IPS-18a (cell line): ENCODE measurements around the gene TTC34.
A peak's percentile ranks its signal among the peaks of the same experiment; 100 is the strongest.

ENCODE experiments used
- H3K27ac ChIP-seq: one replicate; pipeline ENCODE4 v1.5.1; 2013; ENCODE audit warnings: low read length
- H3K27me3 ChIP-seq: one replicate; pipeline ENCODE4 v1.6.1; 2013; ENCODE audit warnings: mild to moderate bottlenecking, low read length; ENCODE audit not compliant: control insufficient read depth, insufficient read depth
- H3K36me3 ChIP-seq: one replicate; pipeline ENCODE4 v1.6.1; 2013; ENCODE audit warnings: low read depth, low read length; ENCODE audit not compliant: control insufficient read depth
- H3K4me1 ChIP-seq: one replicate; pipeline ENCODE4 v1.6.1; 2013; ENCODE audit warnings: low read depth, low read length; ENCODE audit not compliant: control insufficient read depth
- H3K4me3 ChIP-seq: one replicate; pipeline ENCODE4 v1.5.1; 2013; ENCODE audit warnings: low read length
- H3K9ac ChIP-seq: one replicate; pipeline ENCODE4 v1.6.1; 2013; ENCODE audit warnings: mild to moderate bottlenecking, low read length, moderate library complexity
- H3K9me3 ChIP-seq: one replicate; pipeline ENCODE4 v1.6.1; 2013; ENCODE audit warnings: low read depth, low read length; ENCODE audit not compliant: control insufficient read depth

The TTC34 gene

DNA sequence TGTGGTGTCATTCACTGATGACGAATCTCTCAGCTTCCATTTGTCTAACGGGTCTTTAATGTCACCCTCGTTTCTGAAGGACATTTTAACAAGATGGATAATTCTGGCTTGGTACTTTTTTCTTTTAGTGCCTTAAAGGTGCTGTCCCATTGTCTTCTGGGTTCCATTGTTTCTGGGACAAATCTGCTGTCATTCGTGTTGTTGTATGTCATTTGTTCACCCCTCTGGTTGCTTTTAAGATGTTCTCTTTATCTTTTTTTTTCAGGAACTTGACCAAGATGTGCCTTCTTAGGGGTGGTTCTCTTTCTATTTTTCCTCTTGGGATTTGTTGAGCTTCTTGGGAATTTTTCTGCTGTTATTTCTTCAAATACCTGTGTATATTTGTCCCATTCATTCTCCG is 154.7 kb downstream of the TTC34 start:
- no peaks in the 10 kb centered on the region for H3K27me3 ChIP-seq
- H3K9me3 ChIP-seq: peaks cover 23% of the 10 kb centered on the region
- no peak overlapping the region for H3K9ac ChIP-seq
- no peaks in the 10 kb centered on the region for H3K36me3 ChIP-seq
- no peak overlapping the region for H3K27ac ChIP-seq
- no peak overlapping the region for H3K4me3 ChIP-seq
- H3K4me1 ChIP-seq: no peaks in the 10 kb centered on the region

GRCh38 chr1:2645776-2646175 is 155.7 kb downstream of the TTC34 start:
- H3K27me3 ChIP-seq: no peaks in the 10 kb centered on the region

DNA sequence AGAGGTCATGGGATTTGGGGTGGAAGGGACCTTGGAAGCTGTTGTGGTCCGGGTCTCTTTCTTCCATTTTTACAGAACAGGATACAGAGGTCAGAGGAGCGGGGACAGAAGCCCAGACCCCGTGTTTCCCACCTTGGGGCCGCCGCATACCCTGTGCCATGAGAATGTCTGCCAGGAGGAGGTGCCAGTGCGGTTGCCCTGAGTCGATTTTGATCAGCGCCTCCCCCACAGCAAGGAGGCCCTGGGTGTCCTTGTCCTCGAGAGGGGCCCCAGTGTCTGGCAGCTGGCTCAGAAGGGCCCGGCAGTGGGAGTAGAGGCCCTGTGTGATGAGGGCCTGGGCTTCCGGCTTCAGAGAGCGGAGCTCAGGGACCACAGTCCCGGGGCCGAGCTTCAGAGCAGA is 156.3 kb downstream of the TTC34 start:
- Histone ChIP-seq H3K27me3 (no peaks in the 10 kb centered on the region), H3K4me1 (no peaks in the 10 kb centered on the region), H3K4me3 (no peak overlapping the region), H3K9ac (no peak overlapping the region), H3K9me3 (peaks cover 23% of the 10 kb centered on the region), H3K36me3 (no peaks in the 10 kb centered on the region), H3K27ac (no peak overlapping the region)

More at GRCh38 chr1:2645776-2646175, 155.7 kb downstream of the TTC34 start:
- H3K9ac ChIP-seq: no peak overlapping the region
- H3K4me1 ChIP-seq: no peaks in the 10 kb centered on the region
- no peaks in the 10 kb centered on the region for H3K36me3 ChIP-seq
- H3K4me3 ChIP-seq: no peak overlapping the region
- H3K27ac ChIP-seq: no peak overlapping the region
- H3K9me3 ChIP-seq: peaks cover 23% of the 10 kb centered on the region

DNA sequence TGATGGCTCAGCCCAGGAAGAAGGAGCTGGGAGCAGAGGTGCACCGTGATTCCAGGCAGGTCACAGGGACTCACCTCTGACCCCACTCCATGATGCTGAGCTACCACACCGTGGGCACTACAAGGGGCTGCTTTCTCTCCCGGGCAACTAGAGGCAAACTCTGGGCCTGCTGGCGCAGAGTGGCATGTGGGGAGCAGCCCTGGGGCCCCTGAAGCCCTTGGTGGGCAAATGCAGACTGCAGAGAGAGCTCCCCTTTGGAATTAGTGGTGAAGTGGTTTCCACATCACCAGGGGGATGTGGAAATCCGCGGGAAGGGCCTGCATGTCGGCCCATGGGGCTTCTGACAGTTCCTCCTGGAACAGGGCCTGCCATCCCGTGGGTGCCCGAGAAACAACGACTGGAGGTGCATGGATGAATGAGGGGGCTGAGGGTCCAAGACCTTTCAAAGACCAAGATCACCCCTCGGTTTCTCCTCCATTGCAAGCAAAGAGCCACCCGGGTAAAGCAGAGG is 156.8 kb downstream of the TTC34 start:
- H3K4me1 ChIP-seq: no peaks in the 10 kb centered on the region
- no peaks in the 10 kb centered on the region for H3K36me3 ChIP-seq
- no peak overlapping the region for H3K9ac ChIP-seq
- H3K9me3 ChIP-seq: peaks cover 23% of the 10 kb centered on the region
- H3K27ac ChIP-seq: no peak overlapping the region
- H3K4me3 ChIP-seq: no peak overlapping the region
- no peaks in the 10 kb centered on the region for H3K27me3 ChIP-seq

- Histone ChIP-seq H3K36me3 (no peaks in the 10 kb centered on the region), H3K9me3 (peaks cover 21% of the 10 kb centered on the region), H3K27ac (no peak overlapping the region), H3K4me3 (no peak overlapping the region), H3K27me3 (peaks cover 4% of the 10 kb centered on the region), H3K4me1 (no peaks in the 10 kb centered on the region), H3K9ac (no peak overlapping the region)
Observed at GRCh38 chr1:2644171-2644570, 157.3 kb downstream of the TTC34 start.

DNA sequence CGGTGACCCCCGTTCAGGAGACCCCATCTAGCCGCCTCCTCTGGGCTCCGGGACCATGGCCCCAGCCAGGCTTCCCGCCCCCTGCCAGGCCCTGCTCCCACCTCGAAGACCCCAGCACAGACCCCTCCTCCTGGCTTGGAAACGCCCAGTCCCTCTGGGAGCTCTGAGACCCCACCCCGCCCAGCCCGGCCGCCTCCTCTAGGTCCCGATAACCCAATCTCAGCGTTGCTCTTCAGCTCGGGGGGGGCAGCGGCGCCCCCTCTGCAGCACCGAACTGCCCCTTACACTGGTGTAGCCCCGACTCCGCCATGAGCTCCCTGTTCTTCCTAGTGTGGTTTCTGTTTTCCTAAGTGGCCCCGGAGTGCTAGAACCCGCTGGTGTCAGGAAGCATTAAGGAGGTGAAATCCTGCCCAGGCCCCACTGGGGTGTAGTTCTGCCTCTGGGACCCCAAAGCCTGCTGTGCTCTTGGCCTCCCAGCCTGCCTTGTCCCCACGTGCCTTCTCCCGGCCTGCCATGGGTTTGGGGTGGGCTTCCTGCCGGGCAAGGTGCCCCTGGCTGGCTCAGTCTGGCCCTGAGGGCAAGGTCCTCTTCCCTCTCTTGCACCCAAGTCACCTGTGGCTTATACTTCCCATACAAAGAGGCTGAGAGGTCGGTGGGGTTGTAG is 157.9 kb downstream of the TTC34 start:
- Histone ChIP-seq H3K9me3 (peaks cover 15% of the 10 kb centered on the region), H3K4me3 (peak overlapping the region; percentile 74), H3K27ac (no peak overlapping the region), H3K27me3 (peaks cover 10% of the 10 kb centered on the region), H3K4me1 (no peaks in the 10 kb centered on the region), H3K36me3 (no peaks in the 10 kb centered on the region), H3K9ac (no peak overlapping the region)

DNA sequence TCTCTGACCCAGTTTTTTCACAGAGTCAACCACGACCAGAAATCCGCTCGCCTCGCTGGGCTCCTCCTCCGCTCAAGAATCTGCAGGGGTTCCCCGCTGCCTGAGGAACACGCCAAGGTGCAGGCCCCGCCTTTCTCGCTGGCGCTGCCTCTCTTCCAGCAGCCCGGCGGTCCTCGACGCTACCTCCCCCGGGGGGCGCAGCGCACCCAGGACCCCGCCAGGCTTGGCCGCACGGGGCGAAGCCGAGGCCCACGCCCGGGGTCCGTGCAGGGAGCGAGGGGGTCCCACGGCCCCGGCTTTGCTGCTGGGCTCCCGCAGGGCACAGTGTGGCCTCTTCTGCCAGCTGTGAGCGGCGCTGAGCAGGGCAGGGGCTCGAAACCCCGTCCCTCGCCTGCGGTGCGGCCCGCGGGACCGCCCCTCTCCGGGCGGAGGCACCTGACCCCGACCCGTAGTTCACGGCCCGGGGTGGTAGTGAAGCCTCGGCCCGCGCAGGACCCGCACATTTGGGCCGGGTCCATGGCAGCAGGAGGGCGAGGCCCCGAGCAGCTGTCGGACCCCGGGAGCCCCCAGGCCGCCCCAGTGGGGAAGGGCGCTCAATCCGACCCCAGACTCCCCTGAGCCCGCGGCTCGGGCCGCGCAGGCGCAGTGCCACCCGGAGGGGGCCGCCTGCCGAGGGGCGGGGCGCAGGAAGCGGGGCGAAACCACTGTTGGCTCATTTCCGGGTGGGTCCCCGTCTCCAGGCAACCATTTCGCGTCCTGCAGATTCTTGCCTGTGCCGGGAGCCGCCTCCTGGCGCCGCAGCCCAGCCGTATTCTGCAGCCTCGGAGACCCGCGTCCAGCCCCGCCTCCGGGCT is 158.7 kb downstream of the TTC34 start:
- peaks cover 9% of the 10 kb centered on the region for H3K9me3 ChIP-seq
- H3K27ac ChIP-seq: no peak overlapping the region
- peak overlapping the region; percentile 43 for H3K9ac ChIP-seq
- H3K36me3 ChIP-seq: no peaks in the 10 kb centered on the region
- H3K4me1 ChIP-seq: no peaks in the 10 kb centered on the region
- peaks cover 17% of the 10 kb centered on the region for H3K27me3 ChIP-seq
- peak overlapping the region; percentile 74 for H3K4me3 ChIP-seq

DNA sequence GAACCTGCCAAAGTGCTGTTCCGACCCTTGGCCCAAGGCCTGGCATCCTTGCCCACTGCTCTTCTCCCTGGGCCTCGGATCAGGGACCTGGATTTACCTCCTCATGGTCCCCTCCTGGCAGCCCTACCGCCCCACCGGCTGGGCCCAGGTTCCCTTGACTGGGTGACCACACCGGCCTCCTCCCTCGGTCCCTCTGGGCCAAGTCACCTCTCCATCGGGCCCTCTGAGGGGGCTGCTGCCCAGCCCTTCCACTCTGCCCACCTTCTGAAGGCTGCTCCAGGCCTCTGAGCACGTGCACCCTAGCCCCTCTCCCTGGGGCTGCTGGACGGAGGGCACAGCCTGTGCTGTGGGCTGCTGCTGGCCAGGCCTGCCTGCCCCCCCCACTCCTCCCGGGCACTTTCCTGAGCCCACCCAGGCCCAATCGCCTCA is 159.3 kb downstream of the TTC34 start:
- H3K27ac ChIP-seq: no peak overlapping the region
- peak overlapping the region; percentile 43 for H3K9ac ChIP-seq
- H3K9me3 ChIP-seq: peaks cover 6% of the 10 kb centered on the region
- H3K4me1 ChIP-seq: no peaks in the 10 kb centered on the region
- no peaks in the 10 kb centered on the region for H3K36me3 ChIP-seq
- peaks cover 21% of the 10 kb centered on the region for H3K27me3 ChIP-seq
- H3K4me3 ChIP-seq: peak overlapping the region; percentile 74

GRCh38 chr1:2641381-2642130 is 159.9 kb downstream of the TTC34 start:
- no peak overlapping the region for H3K27ac ChIP-seq

DNA sequence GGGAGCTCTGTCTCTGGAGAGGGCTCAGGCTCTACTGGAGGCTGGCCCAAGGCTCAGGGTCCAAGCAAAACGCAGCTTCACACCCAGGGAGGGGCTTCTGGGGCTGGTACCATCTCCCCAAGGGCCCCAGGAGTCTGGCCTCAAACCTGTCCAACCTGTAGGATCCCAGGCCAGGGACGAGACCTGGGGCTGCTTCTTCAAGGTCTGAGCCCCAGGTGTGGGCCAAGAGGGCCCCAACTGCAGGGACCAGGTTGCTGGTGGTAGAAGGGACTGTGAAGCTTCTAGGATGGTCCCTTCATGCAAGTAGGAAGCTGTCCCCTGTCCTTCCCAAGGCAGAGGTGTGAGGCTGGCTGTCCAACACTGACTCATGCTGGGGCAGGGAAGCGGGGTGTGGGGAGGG is 160.9 kb downstream of the TTC34 start:
- H3K4me1 ChIP-seq: no peaks in the 10 kb centered on the region
- no peak overlapping the region for H3K9ac ChIP-seq
- H3K27ac ChIP-seq: no peak overlapping the region
- no peak overlapping the region for H3K4me3 ChIP-seq
- H3K9me3 ChIP-seq: peaks cover 3% of the 10 kb centered on the region
- no peaks in the 10 kb centered on the region for H3K36me3 ChIP-seq
- H3K27me3 ChIP-seq: peaks cover 21% of the 10 kb centered on the region

More at GRCh38 chr1:2641381-2642130, 159.9 kb downstream of the TTC34 start:
- Histone ChIP-seq H3K27me3 (peaks cover 21% of the 10 kb centered on the region), H3K9me3 (peaks cover 1% of the 10 kb centered on the region), H3K9ac (no peak overlapping the region), H3K4me3 (peak overlapping the region; percentile 74), H3K4me1 (no peaks in the 10 kb centered on the region), H3K36me3 (no peaks in the 10 kb centered on the region)
